SU-DHL-6 (cell line): ENCODE measurements around the gene LRIG3.

Source experiments
- EZH2phosphoT487 ChIP-seq: fragments of 200-600 bp; sonication (generic), shearing (Covaris generic); conservative IDR thresholded peaks from 2 replicates; pipeline ENCODE4 v1.6.1; 2018; ENCODE audit warnings: mild to moderate bottlenecking, antibody characterized with exemption, low read length, moderate library complexity, mixed read lengths
- TF ChIP-seq, protein P1 (sequence below): fragments of 200-600 bp; sonication (generic); IDR thresholded peaks from one replicate; pipeline ENCODE4 v1.5.1; 2017; ENCODE audit warnings: antibody characterized with exemption, mild to moderate bottlenecking, low read length, moderate library complexity; ENCODE audit not compliant: insufficient read depth, poor library complexity, severe bottlenecking

- TF ChIP-seq, protein P1, sequence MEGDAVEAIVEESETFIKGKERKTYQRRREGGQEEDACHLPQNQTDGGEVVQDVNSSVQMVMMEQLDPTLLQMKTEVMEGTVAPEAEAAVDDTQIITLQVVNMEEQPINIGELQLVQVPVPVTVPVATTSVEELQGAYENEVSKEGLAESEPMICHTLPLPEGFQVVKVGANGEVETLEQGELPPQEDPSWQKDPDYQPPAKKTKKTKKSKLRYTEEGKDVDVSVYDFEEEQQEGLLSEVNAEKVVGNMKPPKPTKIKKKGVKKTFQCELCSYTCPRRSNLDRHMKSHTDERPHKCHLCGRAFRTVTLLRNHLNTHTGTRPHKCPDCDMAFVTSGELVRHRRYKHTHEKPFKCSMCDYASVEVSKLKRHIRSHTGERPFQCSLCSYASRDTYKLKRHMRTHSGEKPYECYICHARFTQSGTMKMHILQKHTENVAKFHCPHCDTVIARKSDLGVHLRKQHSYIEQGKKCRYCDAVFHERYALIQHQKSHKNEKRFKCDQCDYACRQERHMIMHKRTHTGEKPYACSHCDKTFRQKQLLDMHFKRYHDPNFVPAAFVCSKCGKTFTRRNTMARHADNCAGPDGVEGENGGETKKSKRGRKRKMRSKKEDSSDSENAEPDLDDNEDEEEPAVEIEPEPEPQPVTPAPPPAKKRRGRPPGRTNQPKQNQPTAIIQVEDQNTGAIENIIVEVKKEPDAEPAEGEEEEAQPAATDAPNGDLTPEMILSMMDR, result no peak
- no peak for TF ChIP-seq EZH2phosphoT487
These were observed 14.9 kb downstream of the LRIG3 start for GRCh38 chr12:58905422-58905821.
